ENCODE measurements around the gene HK1. TPM values are rescaled to one million over a fixed set of nuclear protein-coding genes. Genes with fewer than 3 reads are reported as not detected.

The HK1 gene
- total and polyA plus RNA-seq, 2 experiments from 2014 or later, result 31.1 to 42.5 TPM

DNA sequence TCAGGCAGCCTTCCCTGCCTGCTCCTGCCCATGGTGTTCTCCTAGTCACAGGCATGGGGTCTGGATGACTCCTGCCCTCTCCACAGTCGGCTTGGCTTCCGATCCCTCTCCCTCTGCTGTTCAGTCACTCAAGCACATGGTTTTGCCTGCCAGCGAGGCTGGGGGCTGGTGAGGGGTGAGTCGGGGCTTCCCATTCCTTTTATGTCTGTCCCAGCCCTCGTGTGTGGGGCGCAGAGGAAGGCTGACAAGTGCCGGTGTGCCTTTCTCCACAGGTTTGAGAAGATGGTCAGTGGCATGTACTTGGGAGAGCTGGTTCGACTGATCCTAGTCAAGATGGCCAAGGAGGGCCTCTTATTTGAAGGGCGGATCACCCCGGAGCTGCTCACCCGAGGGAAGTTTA is 98.4 kb downstream of the HK1 start:
- H3K9me2 ChIP-seq (replicated peaks; ENCODE audit: insufficient read depth), result no peaks in the 10 kb centered on the region
- TF ChIP-seq EZH2 (IDR thresholded peaks at IDR 0.05; ENCODE audit: borderline replicate concordance) (no peak), EZH2phosphoT487 (IDR thresholded peaks at IDR 0.05; ENCODE audit: low read depth, severe bottlenecking, unreplicated experiment) (no peak)
- TF ChIP-seq, protein P1, sequence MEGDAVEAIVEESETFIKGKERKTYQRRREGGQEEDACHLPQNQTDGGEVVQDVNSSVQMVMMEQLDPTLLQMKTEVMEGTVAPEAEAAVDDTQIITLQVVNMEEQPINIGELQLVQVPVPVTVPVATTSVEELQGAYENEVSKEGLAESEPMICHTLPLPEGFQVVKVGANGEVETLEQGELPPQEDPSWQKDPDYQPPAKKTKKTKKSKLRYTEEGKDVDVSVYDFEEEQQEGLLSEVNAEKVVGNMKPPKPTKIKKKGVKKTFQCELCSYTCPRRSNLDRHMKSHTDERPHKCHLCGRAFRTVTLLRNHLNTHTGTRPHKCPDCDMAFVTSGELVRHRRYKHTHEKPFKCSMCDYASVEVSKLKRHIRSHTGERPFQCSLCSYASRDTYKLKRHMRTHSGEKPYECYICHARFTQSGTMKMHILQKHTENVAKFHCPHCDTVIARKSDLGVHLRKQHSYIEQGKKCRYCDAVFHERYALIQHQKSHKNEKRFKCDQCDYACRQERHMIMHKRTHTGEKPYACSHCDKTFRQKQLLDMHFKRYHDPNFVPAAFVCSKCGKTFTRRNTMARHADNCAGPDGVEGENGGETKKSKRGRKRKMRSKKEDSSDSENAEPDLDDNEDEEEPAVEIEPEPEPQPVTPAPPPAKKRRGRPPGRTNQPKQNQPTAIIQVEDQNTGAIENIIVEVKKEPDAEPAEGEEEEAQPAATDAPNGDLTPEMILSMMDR (IDR thresholded peaks at IDR 0.05; ENCODE audit: poor library complexity), result no peak
- H3K36me3 ChIP-seq (replicated peaks; ENCODE audit: insufficient read depth, low read depth), result no peaks in the 10 kb centered on the region
- H3K4me3 ChIP-seq, result no peak overlapping the region
- no peaks in the 10 kb centered on the region for H4K20me1 ChIP-seq (ENCODE audit: insufficient read depth, poor library complexity, severe bottlenecking)
- H3K4me2 ChIP-seq, result no peak overlapping the region
- H3K9me3 ChIP-seq (ENCODE audit: low read depth), result no peaks in the 10 kb centered on the region
- no peak overlapping the region for H2AFZ ChIP-seq
- H3K27me3 ChIP-seq, result no peaks in the 10 kb centered on the region
- no peak for DNase-seq (ENCODE audit: low spot score)
- H3K79me2 ChIP-seq, result no peaks in the 10 kb centered on the region
- H3K27ac ChIP-seq, result no peak overlapping the region
- H3K4me1 ChIP-seq (ENCODE audit: insufficient read depth), result no peaks in the 10 kb centered on the region
- WGBS (ENCODE audit: low lambda C conversion rate, missing lambda C conversion rate), result 92% methylated on average over 11 of the region's 11 CpGs

DNA sequence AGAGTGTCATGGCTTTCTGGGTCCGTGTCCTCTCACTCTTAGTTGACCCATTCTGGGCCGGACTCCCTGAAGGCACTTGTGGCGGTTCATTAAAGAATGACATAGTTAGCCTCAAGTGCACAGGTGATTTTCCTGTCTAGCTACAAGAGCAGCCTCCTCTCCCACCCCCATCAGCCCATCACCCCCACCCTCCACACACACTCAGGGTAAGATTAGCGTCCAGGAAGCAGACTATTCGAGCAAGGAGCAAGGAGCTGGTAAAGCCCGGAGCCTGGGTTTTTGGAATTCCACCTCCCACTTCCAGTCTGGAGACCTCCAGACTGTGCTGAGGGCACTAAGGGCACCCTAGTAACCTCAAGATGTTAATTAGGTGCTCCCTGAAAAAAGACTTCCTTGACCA is 98.9 kb downstream of the HK1 start:
- Histone ChIP-seq H3K4me2 (no peak overlapping the region), H4K20me1 (ENCODE audit: insufficient read depth, poor library complexity, severe bottlenecking) (no peaks in the 10 kb centered on the region), H3K27ac (no peak overlapping the region), H3K79me2 (no peaks in the 10 kb centered on the region), H3K9me3 (ENCODE audit: low read depth) (no peaks in the 10 kb centered on the region), H3K9me2 (replicated peaks; ENCODE audit: insufficient read depth) (no peaks in the 10 kb centered on the region), H3K4me1 (ENCODE audit: insufficient read depth) (no peaks in the 10 kb centered on the region), H3K27me3 (no peaks in the 10 kb centered on the region), H3K4me3 (no peak overlapping the region), H3K36me3 (replicated peaks; ENCODE audit: insufficient read depth, low read depth) (no peaks in the 10 kb centered on the region), H2AFZ (no peak overlapping the region)
- 73% methylated on average over 6 of the region's 6 CpGs for WGBS (ENCODE audit: low lambda C conversion rate, missing lambda C conversion rate)
- no peak for DNase-seq (ENCODE audit: low spot score)
- TF ChIP-seq EZH2phosphoT487 (IDR thresholded peaks at IDR 0.05; ENCODE audit: low read depth, severe bottlenecking, unreplicated experiment) (no peak), EZH2 (IDR thresholded peaks at IDR 0.05; ENCODE audit: borderline replicate concordance) (no peak)
- TF ChIP-seq, protein P1 (IDR thresholded peaks at IDR 0.05; ENCODE audit: poor library complexity), result no peak

DNA sequence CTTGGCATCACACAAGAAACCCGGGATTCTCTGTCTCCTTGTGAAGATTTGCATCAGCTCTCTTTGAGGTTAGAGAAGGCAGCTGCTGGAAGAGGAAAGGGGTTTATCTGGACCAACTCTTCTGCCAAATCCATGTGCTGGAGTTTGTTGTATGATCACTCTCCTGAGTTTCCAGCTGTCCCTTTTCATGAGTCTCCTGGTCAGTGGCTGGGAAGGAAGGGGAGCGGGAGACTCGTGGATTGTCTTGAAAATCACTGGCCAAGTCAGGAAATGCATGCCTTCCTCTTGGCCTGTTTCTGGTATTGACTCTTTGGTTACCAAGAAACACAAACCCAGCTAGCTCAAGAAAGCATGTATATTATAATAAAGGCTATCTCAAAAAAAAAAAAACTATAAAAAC is 99.6 kb downstream of the HK1 start:
- H3K79me2 ChIP-seq, result no peaks in the 10 kb centered on the region
- no peak overlapping the region for H3K4me2 ChIP-seq
- no peak overlapping the region for H2AFZ ChIP-seq
- H3K9me3 ChIP-seq (ENCODE audit: low read depth), result no peaks in the 10 kb centered on the region
- no peaks in the 10 kb centered on the region for H3K36me3 ChIP-seq (replicated peaks; ENCODE audit: insufficient read depth, low read depth)
- no peaks in the 10 kb centered on the region for H3K27me3 ChIP-seq
- H4K20me1 ChIP-seq (ENCODE audit: insufficient read depth, poor library complexity, severe bottlenecking), result no peaks in the 10 kb centered on the region
- WGBS (ENCODE audit: low lambda C conversion rate, missing lambda C conversion rate), result 68% methylated on average over 3 of the region's 3 CpGs
- H3K9me2 ChIP-seq (replicated peaks; ENCODE audit: insufficient read depth), result no peaks in the 10 kb centered on the region
- no peak overlapping the region for H3K27ac ChIP-seq
- no peaks in the 10 kb centered on the region for H3K4me1 ChIP-seq (ENCODE audit: insufficient read depth)
- no peak overlapping the region for H3K4me3 ChIP-seq
- DNase-seq (ENCODE audit: low spot score), result no peak
- TF ChIP-seq EZH2 (IDR thresholded peaks at IDR 0.05; ENCODE audit: borderline replicate concordance), result no peak
- TF ChIP-seq, protein P1 (IDR thresholded peaks at IDR 0.05; ENCODE audit: poor library complexity), result no peak
- TF ChIP-seq EZH2phosphoT487 (IDR thresholded peaks at IDR 0.05; ENCODE audit: low read depth, severe bottlenecking, unreplicated experiment), result no peak

DNA sequence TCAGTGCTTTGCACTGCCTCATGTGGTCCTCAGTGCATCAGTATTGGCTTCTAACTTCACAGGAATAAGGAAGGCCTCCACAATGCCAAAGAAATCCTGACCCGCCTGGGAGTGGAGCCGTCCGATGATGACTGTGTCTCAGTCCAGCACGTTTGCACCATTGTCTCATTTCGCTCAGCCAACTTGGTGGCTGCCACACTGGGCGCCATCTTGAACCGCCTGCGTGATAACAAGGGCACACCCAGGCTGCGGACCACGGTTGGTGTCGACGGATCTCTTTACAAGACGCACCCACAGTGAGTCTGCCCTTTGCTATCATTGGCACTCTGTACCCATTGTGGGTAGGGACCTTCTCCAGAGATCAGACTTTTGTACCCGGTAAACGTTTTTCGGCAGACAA is 101.5 kb downstream of the HK1 start:
- DNase-seq (ENCODE audit: low spot score), result no peak
- H3K27ac ChIP-seq, result no peak overlapping the region
- TF ChIP-seq EZH2phosphoT487 (IDR thresholded peaks at IDR 0.05; ENCODE audit: low read depth, severe bottlenecking, unreplicated experiment) (no peak), EZH2 (IDR thresholded peaks at IDR 0.05; ENCODE audit: borderline replicate concordance) (no peak)
- TF ChIP-seq, protein P1 (IDR thresholded peaks at IDR 0.05; ENCODE audit: poor library complexity), result no peak
- H4K20me1 ChIP-seq (ENCODE audit: insufficient read depth, poor library complexity, severe bottlenecking), result no peaks in the 10 kb centered on the region
- no peaks in the 10 kb centered on the region for H3K9me3 ChIP-seq (ENCODE audit: low read depth)
- no peaks in the 10 kb centered on the region for H3K79me2 ChIP-seq
- no peaks in the 10 kb centered on the region for H3K4me1 ChIP-seq (ENCODE audit: insufficient read depth)
- no peak overlapping the region for H2AFZ ChIP-seq
- 98% methylated on average over 16 of the region's 16 CpGs for WGBS (ENCODE audit: low lambda C conversion rate, missing lambda C conversion rate)
- no peak overlapping the region for H3K4me3 ChIP-seq
- H3K4me2 ChIP-seq, result no peak overlapping the region
- H3K36me3 ChIP-seq (replicated peaks; ENCODE audit: insufficient read depth, low read depth), result no peaks in the 10 kb centered on the region
- no peaks in the 10 kb centered on the region for H3K27me3 ChIP-seq
- no peaks in the 10 kb centered on the region for H3K9me2 ChIP-seq (replicated peaks; ENCODE audit: insufficient read depth)

Measured in hepatocyte (in vitro differentiated cells).